AG04449 (cell line): Measurements from ENCODE around the gene RPS6KC1.

Experiments
- CTCF ChIA-PET: fragments of 350-600 bp; formaldehyde crosslinking; extraction: SDS; loops from one replicate; lab custom pipeline; 2021; ENCODE audit warnings: antibody characterized with exemption; lab: Yijun Ruan, JAX
- POLR2A ChIA-PET: fragments of 400-600, 350-600 bp; formaldehyde crosslinking; extraction: SDS; loops from one replicate; lab custom pipeline; 2020; ENCODE audit warnings: antibody characterized with exemption, inconsistent platforms; lab: Yijun Ruan, JAX
- DNase-seq: peaks from one replicate; pipeline ENCODE4 v3.0.0-alpha.2; 2010; ENCODE audit warnings: low read depth, low spot score
- H3K4me3 ChIP-seq: 2 replicates; pipeline ENCODE4 v1.5.1; 2011; ENCODE audit warnings: low read depth, mild to moderate bottlenecking, control low read depth, low read length
- TF ChIP-seq, protein P1 (sequence below): IDR thresholded peaks from one replicate; pipeline ENCODE4 v1.5.1; 2011; ENCODE audit warnings: mild to moderate bottlenecking, moderate library complexity, low read length, control low read depth, inconsistent platforms; ENCODE audit not compliant: insufficient read depth; ENCODE audit errors: missing control alignments

RPS6KC1 gene

DNA sequence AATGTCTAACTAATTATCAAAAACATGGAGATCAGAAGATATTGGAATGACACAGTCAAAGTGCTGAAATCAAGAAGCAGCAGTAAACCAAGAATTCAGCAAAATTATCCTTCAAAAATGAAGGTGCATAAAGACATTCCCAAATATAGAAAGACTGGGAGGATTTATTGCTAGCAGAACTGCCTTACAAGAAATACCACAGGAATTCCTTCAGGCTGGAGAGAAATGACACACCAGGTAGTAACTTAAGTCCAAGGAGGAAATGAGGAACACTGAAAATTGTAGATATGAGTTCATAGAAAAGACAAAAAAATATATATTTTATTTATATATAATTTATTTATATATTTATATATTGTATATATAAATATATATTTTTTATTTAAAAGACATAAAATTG, 217.2 kb downstream of the RPS6KC1 start:
- POLR2A ChIA-PET: no interaction called here
- CTCF ChIA-PET: no interaction called here
- no peak overlapping the region for H3K4me3 ChIP-seq
- TF ChIP-seq, protein P1, sequence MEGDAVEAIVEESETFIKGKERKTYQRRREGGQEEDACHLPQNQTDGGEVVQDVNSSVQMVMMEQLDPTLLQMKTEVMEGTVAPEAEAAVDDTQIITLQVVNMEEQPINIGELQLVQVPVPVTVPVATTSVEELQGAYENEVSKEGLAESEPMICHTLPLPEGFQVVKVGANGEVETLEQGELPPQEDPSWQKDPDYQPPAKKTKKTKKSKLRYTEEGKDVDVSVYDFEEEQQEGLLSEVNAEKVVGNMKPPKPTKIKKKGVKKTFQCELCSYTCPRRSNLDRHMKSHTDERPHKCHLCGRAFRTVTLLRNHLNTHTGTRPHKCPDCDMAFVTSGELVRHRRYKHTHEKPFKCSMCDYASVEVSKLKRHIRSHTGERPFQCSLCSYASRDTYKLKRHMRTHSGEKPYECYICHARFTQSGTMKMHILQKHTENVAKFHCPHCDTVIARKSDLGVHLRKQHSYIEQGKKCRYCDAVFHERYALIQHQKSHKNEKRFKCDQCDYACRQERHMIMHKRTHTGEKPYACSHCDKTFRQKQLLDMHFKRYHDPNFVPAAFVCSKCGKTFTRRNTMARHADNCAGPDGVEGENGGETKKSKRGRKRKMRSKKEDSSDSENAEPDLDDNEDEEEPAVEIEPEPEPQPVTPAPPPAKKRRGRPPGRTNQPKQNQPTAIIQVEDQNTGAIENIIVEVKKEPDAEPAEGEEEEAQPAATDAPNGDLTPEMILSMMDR: no peak
- DNase-seq: no peak

GRCh38 chr1:213269829-213270228, 218.8 kb downstream of the RPS6KC1 start:
- no peak for DNase-seq
- no peak overlapping the region for H3K4me3 ChIP-seq
- ChIA-PET CTCF (interaction anchor here (1.6 kb wide), 1 partner anchor 12 kb away, joined by 5 read pairs; no protein-coding TSS in a partner anchor), POLR2A (no interaction called here)
- TF ChIP-seq, protein P1: no peak

GRCh38 chr1:213273546-213273945, 222.5 kb downstream of the RPS6KC1 start:
- ChIA-PET POLR2A (no interaction called here), CTCF (interaction anchor here (1.5 to 2.0 kb wide), 2 partner anchors 9 to 29 kb away, joined by 5 to 6 read pairs; no protein-coding TSS in a partner anchor)
- DNase-seq: no peak
- no peak overlapping the region for H3K4me3 ChIP-seq
- TF ChIP-seq, protein P1: no peak

DNA sequence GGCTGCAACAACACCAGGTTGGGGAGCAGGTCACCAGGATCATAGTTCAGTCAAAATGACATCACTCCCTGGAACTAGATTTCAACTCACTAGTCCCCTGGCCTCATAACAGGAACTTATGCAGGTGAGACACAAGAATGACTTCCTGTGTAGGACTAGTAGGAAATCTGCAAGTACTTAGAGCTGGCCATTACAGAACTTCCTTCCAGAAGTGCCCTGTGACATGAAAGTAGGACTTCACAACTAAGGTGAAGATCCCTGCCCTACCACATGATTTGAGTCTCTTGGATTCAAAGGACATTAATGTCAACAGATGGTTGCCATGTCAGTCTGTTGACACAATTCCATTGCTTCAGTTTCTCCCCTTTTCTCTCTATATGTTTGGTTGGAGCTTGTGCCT, 223.1 kb downstream of the RPS6KC1 start:
- ChIA-PET CTCF (interaction anchor here (1.5 to 2.0 kb wide), 2 partner anchors 9 to 29 kb away, joined by 5 to 6 read pairs; no protein-coding TSS in a partner anchor), POLR2A (no interaction called here)
- no peak overlapping the region for H3K4me3 ChIP-seq
- TF ChIP-seq, protein P1: no peak
- DNase-seq: no peak

- POLR2A ChIA-PET: no interaction called here
- TF ChIP-seq, protein P1: no peak
- no peak for DNase-seq
- H3K4me3 ChIP-seq: no peak overlapping the region
- CTCF ChIA-PET: interaction anchor here (2.0 kb wide), 1 partner anchor 7 kb away, joined by 6 read pairs; no protein-coding TSS in a partner anchor
Measured at GRCh38 chr1:213275293-213275692, 224.3 kb downstream of the RPS6KC1 start.

GRCh38 chr1:213276236-213276635, 225.2 kb downstream of the RPS6KC1 start:
- CTCF ChIA-PET: no interaction called here
- TF ChIP-seq, protein P1: no peak
- no peak for DNase-seq
- POLR2A ChIA-PET: no interaction called here
- H3K4me3 ChIP-seq: no peak overlapping the region
